ENCODE data around the gene HPCAL1.

Gene HPCAL1

DNA sequence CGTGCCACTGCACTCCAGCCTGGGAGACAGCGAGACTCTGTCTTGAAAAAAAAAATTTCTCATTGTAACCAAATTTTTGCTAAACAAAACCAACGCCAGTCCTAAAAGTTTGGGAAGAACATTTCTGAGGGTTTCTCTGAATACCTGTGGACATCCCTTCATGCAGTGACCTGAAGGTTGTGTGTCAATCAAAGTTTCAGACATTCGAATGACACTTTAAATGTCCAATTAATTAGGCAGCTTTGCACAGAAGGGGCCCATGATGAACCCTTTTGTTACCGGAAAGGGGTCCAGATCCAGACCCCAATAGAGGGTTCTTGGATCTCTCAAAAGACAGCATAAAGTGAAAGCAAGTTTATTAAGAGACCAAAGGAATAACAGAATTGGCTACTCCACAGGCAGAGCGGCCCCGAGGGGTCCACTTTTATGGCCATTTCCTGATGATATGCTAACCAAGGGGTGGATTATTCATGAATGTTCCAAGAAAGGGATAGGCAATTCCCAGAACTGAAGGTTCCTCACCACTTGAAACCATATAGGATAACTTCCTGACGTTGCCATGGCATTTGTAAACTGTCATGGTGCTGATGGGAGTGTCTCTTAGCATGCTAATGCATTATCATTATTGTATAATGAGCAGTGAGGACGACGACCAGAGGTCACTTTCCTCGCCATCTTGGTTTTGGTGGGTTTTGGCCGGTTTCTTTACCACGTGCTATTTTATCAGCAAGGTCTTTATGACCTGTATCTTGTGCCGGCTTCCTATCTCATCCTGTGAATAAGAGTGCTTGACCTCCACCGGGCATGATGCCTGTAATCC lies 27.5 kb upstream of the HPCAL1 start:
- ChIA-PET CTCF (no interaction called here), POLR2A (no interaction called here)
- TF ChIP-seq, protein P1, sequence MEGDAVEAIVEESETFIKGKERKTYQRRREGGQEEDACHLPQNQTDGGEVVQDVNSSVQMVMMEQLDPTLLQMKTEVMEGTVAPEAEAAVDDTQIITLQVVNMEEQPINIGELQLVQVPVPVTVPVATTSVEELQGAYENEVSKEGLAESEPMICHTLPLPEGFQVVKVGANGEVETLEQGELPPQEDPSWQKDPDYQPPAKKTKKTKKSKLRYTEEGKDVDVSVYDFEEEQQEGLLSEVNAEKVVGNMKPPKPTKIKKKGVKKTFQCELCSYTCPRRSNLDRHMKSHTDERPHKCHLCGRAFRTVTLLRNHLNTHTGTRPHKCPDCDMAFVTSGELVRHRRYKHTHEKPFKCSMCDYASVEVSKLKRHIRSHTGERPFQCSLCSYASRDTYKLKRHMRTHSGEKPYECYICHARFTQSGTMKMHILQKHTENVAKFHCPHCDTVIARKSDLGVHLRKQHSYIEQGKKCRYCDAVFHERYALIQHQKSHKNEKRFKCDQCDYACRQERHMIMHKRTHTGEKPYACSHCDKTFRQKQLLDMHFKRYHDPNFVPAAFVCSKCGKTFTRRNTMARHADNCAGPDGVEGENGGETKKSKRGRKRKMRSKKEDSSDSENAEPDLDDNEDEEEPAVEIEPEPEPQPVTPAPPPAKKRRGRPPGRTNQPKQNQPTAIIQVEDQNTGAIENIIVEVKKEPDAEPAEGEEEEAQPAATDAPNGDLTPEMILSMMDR (IDR thresholded peaks at IDR 0.05; ENCODE audit: control extremely low read depth, extremely low read depth, low read depth, missing control alignments) = no peak
- no peak for DNase-seq (ENCODE audit: extremely low spot score)

DNA sequence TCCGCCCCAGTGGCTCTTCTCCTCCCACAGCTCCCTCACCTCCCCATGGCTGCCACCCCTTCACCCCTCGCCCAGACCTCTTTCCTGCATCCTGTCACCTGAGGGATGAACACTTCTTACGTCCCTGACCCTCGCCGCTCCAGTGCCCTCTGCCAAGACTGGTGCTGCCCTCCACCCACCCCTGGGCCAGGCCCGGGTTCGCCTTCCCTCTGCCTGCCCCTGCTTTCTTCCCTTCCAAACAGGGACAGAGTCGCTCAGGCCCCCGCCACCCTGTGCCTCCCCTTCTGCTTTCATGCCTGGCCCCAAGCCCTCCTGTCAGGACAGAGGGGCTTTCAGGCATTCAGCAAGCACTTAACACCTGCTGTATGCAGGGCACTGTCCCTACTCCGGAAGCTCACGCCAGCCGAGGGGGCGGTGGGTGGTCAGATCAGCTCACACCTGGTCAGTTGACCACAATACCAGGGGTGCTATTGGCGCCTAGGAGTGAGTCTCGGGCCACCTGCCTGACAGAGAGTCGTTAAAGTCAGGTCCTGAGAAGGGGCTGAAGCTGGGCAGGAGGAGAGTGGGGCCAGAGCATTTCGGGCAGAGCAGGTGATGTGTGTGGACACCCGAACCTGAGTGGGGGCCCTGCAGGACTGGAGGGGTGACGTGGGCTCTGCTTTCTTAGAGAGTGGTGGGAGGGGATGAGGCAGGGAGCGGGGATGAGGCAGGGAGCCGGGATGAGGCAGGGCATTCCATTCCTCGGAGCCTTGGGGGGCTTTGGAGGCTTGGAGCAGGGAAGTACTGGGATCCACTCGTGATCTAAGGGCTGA lies 26.0 kb upstream of the HPCAL1 start:
- no peak for DNase-seq (ENCODE audit: extremely low spot score)
- TF ChIP-seq, protein P1 (IDR thresholded peaks at IDR 0.05; ENCODE audit: control extremely low read depth, extremely low read depth, low read depth, missing control alignments) = no peak
- CTCF ChIA-PET = interaction anchor here (0.8 to 1.0 kb wide), 3 partner anchors 19 to 158 kb away, joined by 3 to 5 read pairs (median 3); partner anchors contain the start of gene HPCAL1
- POLR2A ChIA-PET = no interaction called here

DNA sequence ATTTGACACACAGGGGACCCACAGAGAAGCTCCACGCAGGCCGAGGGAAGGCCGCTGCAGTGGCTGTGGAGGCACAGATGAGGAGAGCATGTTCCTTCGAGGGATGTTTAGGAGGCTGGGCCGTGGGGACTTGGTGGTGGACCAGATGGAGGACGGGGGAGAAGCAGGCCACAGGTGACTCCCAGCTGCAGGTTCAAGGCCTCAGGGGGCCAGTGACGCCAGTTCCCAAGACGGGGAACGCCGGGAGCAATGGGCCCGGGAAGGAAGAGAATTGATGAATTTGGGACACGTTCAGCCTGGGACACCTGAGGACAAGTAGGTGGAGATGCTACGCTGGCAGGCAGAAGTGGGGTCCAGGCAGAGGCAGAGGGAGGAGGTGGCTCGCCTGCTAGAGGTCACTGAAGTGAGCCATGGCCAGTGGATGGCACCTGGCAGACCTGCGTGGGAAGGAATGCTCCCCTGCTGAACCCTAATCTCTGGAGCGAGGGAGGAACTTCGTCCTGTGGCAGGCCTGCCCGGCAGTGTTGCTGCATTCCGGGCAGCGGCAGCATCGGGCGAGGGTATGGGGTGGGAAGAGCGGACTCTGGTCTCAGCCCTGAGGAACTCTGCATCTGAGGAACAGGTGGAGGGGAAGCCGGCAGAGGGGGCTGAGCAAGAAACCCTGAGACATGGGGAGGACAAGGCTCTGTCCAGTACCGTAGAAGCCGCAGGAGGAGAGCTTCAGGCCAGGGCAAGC lies 25.2 kb upstream of the HPCAL1 start:
- POLR2A ChIA-PET = no interaction called here
- DNase-seq (ENCODE audit: extremely low spot score) = no peak
- CTCF ChIA-PET = interaction anchor here (1.0 to 1.8 kb wide), 4 partner anchors 18 to 157 kb away, joined by 3 to 6 read pairs (median 4); no protein-coding TSS in a partner anchor
- TF ChIP-seq, protein P1 (IDR thresholded peaks at IDR 0.05; ENCODE audit: control extremely low read depth, extremely low read depth, low read depth, missing control alignments) = no peak

DNA sequence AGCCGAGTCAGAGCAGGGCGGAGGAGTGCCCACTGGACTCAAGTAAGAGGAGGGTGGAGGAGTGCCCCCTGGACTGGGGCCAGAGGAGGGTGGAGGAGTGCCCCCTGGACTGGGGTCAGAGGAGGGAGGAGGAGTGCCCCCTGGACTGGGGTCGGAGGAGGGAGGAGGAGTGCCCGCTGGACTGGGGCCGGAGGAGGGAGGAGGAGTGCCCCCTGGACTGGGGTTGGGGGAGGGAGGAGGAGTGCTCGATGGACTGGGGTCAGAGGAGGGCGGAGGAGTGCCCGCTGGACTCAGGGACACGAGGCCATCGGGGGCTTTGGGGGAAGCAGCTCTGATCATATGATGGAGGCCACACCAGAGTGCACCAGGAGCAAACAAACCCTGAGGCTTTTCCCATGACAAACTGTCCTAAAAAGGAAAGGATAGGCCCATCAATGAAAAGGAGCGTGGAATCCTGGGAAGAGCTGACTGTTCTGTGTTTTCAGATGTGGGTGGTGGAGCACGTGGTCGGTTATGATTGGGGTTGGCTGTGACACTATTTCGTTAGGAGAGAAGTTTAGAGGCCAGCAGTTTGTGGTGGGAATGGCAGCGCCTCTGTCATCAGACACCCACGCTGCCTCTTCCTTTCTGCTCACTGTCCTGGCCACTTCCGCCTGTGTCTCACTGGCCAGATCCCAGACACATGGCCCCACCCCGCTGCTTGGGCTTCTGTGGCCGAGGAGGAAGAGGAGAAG lies 24.5 kb upstream of the HPCAL1 start:
- CTCF ChIA-PET = interaction anchor here (1.0 to 1.9 kb wide), 5 partner anchors 9 to 206 kb away, joined by 3 to 6 read pairs (median 3); no protein-coding TSS in a partner anchor
- TF ChIP-seq, protein P1 (IDR thresholded peaks at IDR 0.05; ENCODE audit: control extremely low read depth, extremely low read depth, low read depth, missing control alignments) = no peak
- POLR2A ChIA-PET = no interaction called here
- DNase-seq (ENCODE audit: extremely low spot score) = no peak

DNA sequence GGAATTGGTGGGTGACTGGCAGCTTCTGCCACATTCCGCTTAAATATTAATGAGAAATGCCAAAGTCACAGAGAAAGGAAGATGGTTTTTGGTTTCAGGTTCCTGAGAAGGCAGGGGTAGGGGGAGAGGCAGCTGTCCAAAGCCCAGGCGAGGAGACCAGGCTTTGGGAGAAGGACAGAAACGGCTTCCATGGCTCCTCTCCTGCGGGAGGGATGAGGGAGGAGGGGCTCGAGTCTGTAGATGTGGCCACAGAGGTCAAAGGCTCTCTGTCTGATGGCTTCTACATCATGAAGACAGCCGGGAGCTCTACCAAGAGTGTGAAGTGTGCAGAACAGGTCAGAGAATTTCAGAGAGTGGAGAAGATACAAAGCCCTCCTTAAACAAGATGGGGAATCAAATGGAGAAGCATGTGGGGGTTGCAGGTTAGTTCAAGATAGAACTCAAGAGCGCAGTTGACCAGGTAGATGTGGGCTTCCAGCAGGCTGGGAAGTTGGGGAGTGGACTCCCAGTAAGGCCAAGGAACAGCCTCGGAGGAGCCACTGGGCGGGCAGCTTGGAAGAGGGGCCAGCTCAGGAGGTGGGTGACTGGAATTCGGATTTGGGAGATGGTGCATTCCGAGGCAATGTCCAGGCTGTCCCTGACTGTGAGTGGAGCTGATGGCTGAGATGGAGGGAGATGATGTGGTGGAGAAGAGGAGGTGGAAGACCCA lies 23.8 kb upstream of the HPCAL1 start:
- DNase-seq (ENCODE audit: extremely low spot score) = no peak
- POLR2A ChIA-PET = interaction anchor here (0.6 kb wide), 1 partner anchor 233 kb away, joined by 3 read pairs; no protein-coding TSS in a partner anchor
- TF ChIP-seq, protein P1 (IDR thresholded peaks at IDR 0.05; ENCODE audit: control extremely low read depth, extremely low read depth, low read depth, missing control alignments) = no peak
- CTCF ChIA-PET = interaction anchor here (1.0 to 1.9 kb wide), 6 partner anchors 8 to 207 kb away, joined by 3 to 6 read pairs (median 4); no protein-coding TSS in a partner anchor

Measured in GM10248 (cell line).